Epidermal melanocyte (primary cell): ENCODE measurements around the gene MYO19.

Source experiments
- DNase-seq: peaks from one replicate; pipeline ENCODE4 v3.0.0; 2011; ENCODE audit warnings: low spot score; ENCODE audit not compliant: insufficient read length

Gene MYO19

DNA sequence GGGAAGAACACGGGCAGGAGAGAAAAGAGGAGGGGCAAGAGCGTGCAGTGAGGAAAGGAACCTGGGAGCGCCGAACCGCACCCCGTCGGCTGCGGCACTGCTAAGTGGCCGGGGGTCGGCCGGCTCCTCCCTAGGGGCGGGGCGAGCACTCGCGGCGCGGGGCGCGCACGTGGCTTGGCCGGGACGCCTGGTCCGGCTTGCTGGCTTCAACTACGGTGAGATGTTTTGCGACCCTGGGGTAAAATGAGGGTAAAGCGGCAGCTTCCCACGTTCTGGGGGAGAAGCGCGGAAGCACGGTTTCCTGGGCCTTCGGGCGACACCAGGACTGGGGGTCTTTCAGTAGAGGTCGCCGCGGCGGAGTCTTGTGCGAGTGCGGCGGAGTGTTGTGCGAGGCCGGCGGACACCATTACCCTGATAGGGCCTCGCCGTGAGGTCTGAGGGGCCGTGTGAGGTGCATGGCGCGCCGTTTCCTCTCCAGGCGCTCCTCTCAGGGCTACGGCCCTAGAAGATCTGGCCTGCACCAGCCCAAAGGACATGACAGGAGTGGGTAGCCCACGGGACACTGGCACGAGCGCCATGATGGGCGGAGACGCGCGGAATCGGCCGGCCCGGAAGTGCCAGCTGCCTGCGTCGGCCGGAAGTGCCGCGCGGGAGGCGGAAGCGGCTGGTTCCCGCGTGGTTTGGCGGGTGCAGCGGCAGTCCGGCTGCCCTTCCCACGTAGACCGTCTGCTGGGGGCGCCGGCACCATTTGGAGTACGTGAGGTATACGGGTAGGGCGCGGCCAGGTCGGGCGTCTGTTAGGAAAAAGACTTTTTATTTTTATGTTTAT is at the start of gene MYO19, which contains the start of gene PIGW:
Gene MYO19, minus strand, starts transcription at position 29 of the 829 bp plus-strand sequence. CDS start 2,330 bp downstream, outside the sequence.
Gene PIGW, plus strand, starts transcription at position 148 of the 829 bp plus-strand sequence. CDS start 2,115 bp downstream, outside the sequence.
- DNase-seq = peak; percentile 74

- no peak for DNase-seq
Observed at GRCh38 chr17:36583787-36584186, 49.1 kb upstream of the MYO19 start.

- no peak for DNase-seq
Observed at GRCh38 chr17:36578671-36579070, 44.0 kb upstream of the MYO19 start.

DNA sequence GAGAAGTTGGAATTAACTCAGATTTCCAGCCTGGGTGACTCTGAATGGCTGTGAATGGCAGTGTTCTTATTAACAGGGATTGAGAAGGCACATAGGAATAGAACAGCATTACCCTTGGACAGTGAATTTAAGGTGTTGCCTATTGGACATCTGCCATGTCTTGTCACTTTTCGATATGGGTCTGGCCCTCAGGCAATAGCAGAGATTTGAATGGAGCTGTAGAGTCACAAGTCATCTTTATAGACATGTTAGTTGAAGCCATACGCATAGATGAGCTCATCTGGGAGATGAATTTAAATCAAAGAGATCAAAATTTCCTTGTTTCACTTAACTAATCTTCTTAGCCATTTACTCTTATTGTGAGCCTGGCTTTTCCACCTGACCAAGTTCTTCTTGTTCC is 42.1 kb upstream of the MYO19 start:
- no peak for DNase-seq

GRCh38 chr17:36575028-36575427 is 40.4 kb upstream of the MYO19 start:
- DNase-seq = no peak

- no peak for DNase-seq
Observed at GRCh38 chr17:36566081-36566480, 31.4 kb upstream of the MYO19 start.

GRCh38 chr17:36553459-36553858 is 18.8 kb upstream of the MYO19 start:
- DNase-seq = no peak

- DNase-seq = no peak
Observed at GRCh38 chr17:36550491-36551417, 16.1 kb upstream of the MYO19 start.

DNA sequence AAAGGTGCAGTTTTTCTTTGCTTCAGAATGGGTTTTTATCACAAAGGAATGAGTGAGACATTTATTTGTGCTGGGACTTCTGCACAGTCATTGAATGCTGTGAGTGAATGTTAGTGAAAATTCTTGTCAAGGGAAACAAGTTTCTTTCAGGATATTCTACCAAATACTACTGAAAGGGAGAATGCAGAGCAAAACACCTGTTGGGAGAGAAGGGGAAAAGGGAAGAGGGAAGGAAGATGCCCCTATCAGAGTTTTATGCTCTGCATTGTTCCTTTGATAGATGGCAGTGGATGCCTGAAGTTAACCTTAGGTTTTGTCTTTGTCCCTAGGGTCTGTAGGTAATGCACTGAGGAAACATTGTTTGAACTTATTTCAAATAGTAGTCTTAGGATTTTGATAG is 13.1 kb upstream of the MYO19 start:
- no peak for DNase-seq

DNA sequence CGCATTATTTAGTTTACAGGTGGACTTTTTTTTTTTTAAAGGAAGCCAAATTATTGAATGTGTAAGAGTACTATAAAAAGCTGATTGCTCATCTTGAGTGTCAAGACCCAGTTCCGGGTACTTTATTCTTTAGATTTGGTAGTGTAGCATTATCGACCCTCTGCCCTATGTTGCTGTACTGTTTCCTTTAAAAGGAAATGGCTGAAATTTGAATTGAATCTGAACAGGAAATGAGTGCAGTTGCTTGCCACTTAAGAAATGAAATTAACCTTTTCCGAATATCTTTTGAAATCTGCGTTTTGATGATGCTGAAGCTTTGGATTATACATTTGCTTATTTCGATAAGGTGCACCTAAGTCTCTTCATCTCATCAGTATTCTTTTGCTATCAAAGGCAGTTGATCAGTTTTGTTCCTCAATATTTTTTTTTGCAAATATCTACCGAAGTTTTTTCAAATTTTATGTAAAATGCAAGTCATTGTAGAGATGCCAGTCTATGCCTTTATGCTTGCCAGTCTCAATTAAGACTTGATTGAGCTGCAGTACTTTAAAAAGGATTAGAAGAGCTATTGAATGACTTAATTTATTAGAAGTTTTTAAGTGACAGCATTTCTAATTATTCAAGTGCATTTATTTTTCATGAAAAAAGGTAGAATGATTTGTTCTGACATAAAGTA is 11.9 kb upstream of the MYO19 start:
- DNase-seq = no peak

GRCh38 chr17:36545465-36546417 is 11.1 kb upstream of the MYO19 start:
- peak; percentile 23 for DNase-seq

DNA sequence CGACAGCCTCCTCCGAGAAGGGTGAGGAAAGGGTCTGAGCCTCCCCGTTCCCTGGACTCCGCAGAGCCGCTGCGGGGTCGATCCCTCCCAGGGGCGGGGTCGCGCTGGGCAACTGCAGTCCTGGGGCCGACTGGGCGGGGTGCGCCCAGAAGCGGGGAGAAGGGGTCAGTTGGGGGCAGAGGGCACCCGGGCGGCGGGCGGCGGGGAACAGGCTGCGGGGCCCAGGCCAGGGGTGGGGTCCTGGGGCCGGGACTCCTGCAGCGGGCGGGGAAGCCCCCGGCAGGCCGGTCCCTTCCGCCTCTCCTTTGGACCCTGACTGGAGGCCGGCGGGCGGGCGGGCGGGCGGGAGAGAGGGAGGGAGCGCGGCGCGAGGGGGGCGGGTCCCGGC is 10.4 kb upstream of the MYO19 start:
- DNase-seq = peak; percentile 86

DNA sequence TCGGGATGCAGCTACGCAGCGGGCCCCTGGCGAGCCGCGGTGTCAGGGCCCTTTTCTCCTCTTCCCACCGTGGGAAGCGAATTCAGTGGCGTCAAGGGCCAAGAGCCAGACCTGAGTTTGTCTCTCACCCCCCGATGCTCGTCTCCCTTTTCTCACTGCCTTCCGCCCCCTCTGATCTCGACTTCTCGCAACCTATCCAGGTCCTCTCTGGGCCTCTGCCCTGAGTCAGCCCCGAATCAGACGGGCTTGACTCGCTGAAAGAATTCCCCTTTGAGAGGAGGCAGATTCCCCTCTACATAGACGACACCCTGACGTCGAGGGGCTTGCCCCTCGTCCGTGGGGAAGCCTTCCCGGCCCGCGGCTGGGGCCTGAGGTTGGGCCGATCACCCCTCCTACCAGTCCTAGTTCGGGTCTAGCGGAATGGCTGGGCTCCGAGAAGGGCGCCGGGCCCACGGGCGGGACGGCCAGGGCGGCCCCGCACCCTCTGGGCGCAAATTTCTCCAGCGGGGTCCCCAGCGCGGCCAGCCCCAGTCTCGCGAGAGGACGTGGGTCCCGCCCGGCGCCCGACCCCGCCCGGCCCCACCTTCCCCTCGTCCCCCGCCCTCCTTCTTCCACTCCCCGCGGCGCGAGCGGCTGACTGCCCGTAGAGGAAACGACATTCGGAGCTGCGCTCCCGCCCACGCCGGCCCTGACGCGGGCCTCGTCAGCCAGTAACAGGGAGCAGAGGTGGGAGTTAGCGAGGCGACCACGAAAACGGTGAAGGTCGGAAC is 9.8 kb upstream of the MYO19 start, which contains the start of gene GGNBP2:
Gene GGNBP2, plus strand, starts transcription at position 613 of the 770 bp plus-strand sequence. CDS start 806 bp downstream, outside the sequence.
- DNase-seq = peak; percentile 73

DNA sequence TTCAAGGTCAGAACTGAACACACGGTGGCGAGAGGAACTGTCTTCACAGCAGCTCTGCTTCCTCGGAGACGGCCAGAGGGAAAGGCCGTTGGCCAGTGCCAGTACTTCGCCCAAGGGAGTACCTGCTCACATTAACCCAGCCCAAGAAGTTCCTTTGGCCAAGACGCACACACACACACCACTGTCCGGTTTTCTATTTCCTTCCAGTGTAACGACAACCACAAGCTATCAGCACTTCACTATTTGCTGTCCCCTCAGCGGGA is 9.3 kb upstream of the MYO19 start:
- no peak for DNase-seq

GRCh38 chr17:36542755-36543154 is 8.1 kb upstream of the MYO19 start:
- DNase-seq = no peak

DNA sequence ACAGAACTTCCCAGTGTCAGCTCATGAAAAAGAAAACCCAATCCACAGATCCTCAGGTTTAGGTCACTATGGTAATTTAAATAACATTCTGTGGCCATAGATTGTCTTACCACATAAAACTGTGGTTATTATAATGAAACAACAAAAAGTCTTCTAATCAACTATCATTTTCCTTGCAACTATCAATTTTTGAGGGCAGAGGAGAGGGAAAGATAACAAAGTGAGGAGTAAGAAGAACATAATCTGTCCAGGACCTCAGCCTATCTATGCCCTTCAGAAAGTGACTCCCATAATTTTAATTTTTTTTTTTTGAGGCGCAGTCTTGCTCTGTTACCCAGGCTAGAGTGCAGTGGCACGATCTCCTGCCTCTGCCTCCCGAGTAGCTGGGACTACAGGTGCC is 6.0 kb upstream of the MYO19 start:
- DNase-seq = no peak

GRCh38 chr17:36535669-36536081 is 1.0 kb upstream of the MYO19 start:
- no peak for DNase-seq

GRCh38 chr17:36533935-36534839 is 481 bp downstream of the MYO19 start:
- peak; percentile 48 for DNase-seq
